SK-N-SH (cell line): ENCODE data around the gene CDC42. TPM values are rescaled to one million over a fixed set of nuclear protein-coding genes. Genes with fewer than 3 reads are reported as not detected.

Source experiments
- CTCF ChIA-PET: fragments of 300-600, 350-600 bp; formaldehyde crosslinking; extraction: SDS; loops from one replicate; lab custom pipeline; 2021; lab: Yijun Ruan, JAX
- POLR2A ChIA-PET: fragments of 350-600 bp; sonication (Branson Sonifier 250); formaldehyde crosslinking; extraction: SDS; loops from one replicate; lab custom pipeline; 2020; ENCODE audit warnings: antibody characterized with exemption, inconsistent platforms; lab: Yijun Ruan, JAX
- DNase-seq: peaks from one replicate; pipeline ENCODE4 v3.0.0; 2012
- H2AFZ ChIP-seq: fragments of 200-600 bp; sonication (generic); 2 replicates; pipeline ENCODE4 v1.8.1; 2016; ENCODE audit warnings: antibody characterized with exemption, mild to moderate bottlenecking, low read depth
- H3F3A ChIP-seq: fragments of 200-600 bp; sonication (generic); replicated peaks from 2 replicates; pipeline ENCODE3; 2016; ENCODE audit warnings: antibody characterized with exemption, mild to moderate bottlenecking; ENCODE audit not compliant: insufficient read depth
- H3K27ac ChIP-seq, 2 experiments: fragments of 200-500 bp in 1 of 2; fragments of 200-600 bp in 1 of 2; sonication (Bioruptor generic) in 1 of 2; sonication (generic), shearing (Covaris generic) in 1 of 2; 2 replicates each; pipeline versions ENCODE4 v1.5.1 to v1.6.1; 2014 to 2016; ENCODE audit warnings: low read depth in 2 of 2, inconsistent platforms in 1 of 2, low read length in 1 of 2, mild to moderate bottlenecking in 1 of 2, mixed read lengths in 1 of 2
- H3K27me3 ChIP-seq: fragments of 200-600 bp; sonication (generic), shearing (Covaris generic); 2 replicates; pipeline ENCODE4 v1.6.1; 2016; ENCODE audit warnings: mixed run types; ENCODE audit not compliant: insufficient read depth
- H3K36me3 ChIP-seq, 2 experiments: fragments of 200-500 bp in 1 of 2; fragments of 200-600 bp in 1 of 2; sonication (Bioruptor generic) in 1 of 2; sonication (generic) in 1 of 2; replicated peaks in 1 of 2; 2 replicates each; pipeline versions ENCODE3 to v1.5.1; 2014 to 2016; ENCODE audit warnings: low read length in 1 of 2, mild to moderate bottlenecking in 1 of 2; ENCODE audit not compliant: insufficient read depth in 2 of 2, control insufficient read depth in 1 of 2
- H3K4me1 ChIP-seq, 2 experiments: fragments of 200-500 bp in 1 of 2; fragments of 200-600 bp in 1 of 2; sonication (Bioruptor generic) in 1 of 2; sonication (generic), shearing (Covaris generic) in 1 of 2; 2 replicates each; pipeline versions ENCODE4 v1.5.1 to v1.6.1; 2014 to 2016; ENCODE audit warnings: low read depth in 1 of 2, low read length in 1 of 2, mixed run types in 1 of 2; ENCODE audit not compliant: insufficient read depth in 2 of 2, control insufficient read depth in 1 of 2
- H3K4me2 ChIP-seq: fragments of 200-600 bp; sonication (generic), shearing (Covaris generic); 2 replicates; pipeline ENCODE4 v1.6.1; 2017; ENCODE audit warnings: mixed run types
- H3K4me3 ChIP-seq, 2 experiments: fragments of 200-500 bp in 1 of 2; fragments of 200-600 bp in 1 of 2; sonication (Bioruptor generic) in 1 of 2; sonication (generic), shearing (Covaris generic) in 1 of 2; 2 replicates each; pipeline versions ENCODE4 v1.5.1 to v1.8.1; 2014 to 2016; ENCODE audit warnings: low read depth in 2 of 2, inconsistent platforms in 1 of 2, low read length in 1 of 2, mild to moderate bottlenecking in 1 of 2, mixed read lengths in 1 of 2, moderate library complexity in 1 of 2
- H3K79me2 ChIP-seq: fragments of 200-600 bp; sonication (generic); 2 replicates; pipeline ENCODE4 v1.8.1; 2017; ENCODE audit warnings: mild to moderate bottlenecking; ENCODE audit not compliant: insufficient read depth
- H3K9ac ChIP-seq: fragments of 200-600 bp; sonication (generic); 2 replicates; pipeline ENCODE4 v1.6.1; 2017; ENCODE audit warnings: mixed run types
- H3K9me2 ChIP-seq: fragments of 200-600 bp; sonication (generic); 2 replicates; pipeline ENCODE4 v1.6.1; 2017; ENCODE audit warnings: mixed run types
- H3K9me3 ChIP-seq: fragments of 200-600 bp; sonication (generic); 2 replicates; pipeline ENCODE4 v1.6.1; 2017; ENCODE audit warnings: mixed run types, mild to moderate bottlenecking, moderate library complexity
- H4K20me1 ChIP-seq: fragments of 200-600 bp; sonication (generic); 2 replicates; pipeline ENCODE4 v1.6.1; 2017; ENCODE audit warnings: mild to moderate bottlenecking, mixed run types; ENCODE audit not compliant: insufficient read depth
- GATA2 ChIP-seq: sonication (generic); formaldehyde crosslinking; IDR thresholded peaks from 2 replicates; pipeline ENCODE4 v1.5.0; 2020; ENCODE audit warnings: mild to moderate bottlenecking, missing genetic modification reagents
- MXI1 ChIP-seq: IDR thresholded peaks from 2 replicates; pipeline ENCODE4 v1.6.1; 2012; ENCODE audit warnings: mild to moderate bottlenecking, low read depth, low read length, improper control_type of control experiment
- REST ChIP-seq: IDR thresholded peaks from 2 replicates; pipeline ENCODE4 v1.6.1; 2012; ENCODE audit warnings: mild to moderate bottlenecking, low read depth, low read length, moderate library complexity
- TEAD4 ChIP-seq: IDR thresholded peaks from 2 replicates; pipeline ENCODE4 v1.4.0; 2012; ENCODE audit warnings: mild to moderate bottlenecking, borderline replicate concordance; ENCODE audit not compliant: insufficient read depth
- YY1 ChIP-seq: IDR thresholded peaks from 2 replicates; pipeline ENCODE4 v1.4.0; 2012; ENCODE audit warnings: low read depth, mild to moderate bottlenecking
- WGBS: methylation state at CpG from one replicate; pipeline ENCODE4 v1.1.6; 2017; ENCODE audit warnings: low lambda C conversion rate; 5-methylcytosine and 5-hydroxymethylcytosine counted together
- polyA plus RNA-seq, 3 experiments: library from polyadenylated mRNA; depleted of rRNA; stranded (reverse); fragments of >200 nt; gene quantifications; 2 replicates each; pipeline ENCODE4 v1.2.3, GENCODE V29; 2012
- TF ChIP-seq, protein P1 (sequence below): fragments of 150-350 bp; IDR thresholded peaks from 2 replicates; pipeline ENCODE4 v1.6.1; 2017; ENCODE audit warnings: antibody characterized with exemption, low read length, low read depth, borderline replicate concordance

The CDC42 gene
- polyA plus RNA-seq, 1 of the 3 experiments (the other 2 are of a cell fraction): 113 TPM

GRCh38 chr1:22107126-22107525 lies 54.6 kb downstream of the CDC42 start (continued):
- no peak for TF ChIP-seq TEAD4

DNA sequence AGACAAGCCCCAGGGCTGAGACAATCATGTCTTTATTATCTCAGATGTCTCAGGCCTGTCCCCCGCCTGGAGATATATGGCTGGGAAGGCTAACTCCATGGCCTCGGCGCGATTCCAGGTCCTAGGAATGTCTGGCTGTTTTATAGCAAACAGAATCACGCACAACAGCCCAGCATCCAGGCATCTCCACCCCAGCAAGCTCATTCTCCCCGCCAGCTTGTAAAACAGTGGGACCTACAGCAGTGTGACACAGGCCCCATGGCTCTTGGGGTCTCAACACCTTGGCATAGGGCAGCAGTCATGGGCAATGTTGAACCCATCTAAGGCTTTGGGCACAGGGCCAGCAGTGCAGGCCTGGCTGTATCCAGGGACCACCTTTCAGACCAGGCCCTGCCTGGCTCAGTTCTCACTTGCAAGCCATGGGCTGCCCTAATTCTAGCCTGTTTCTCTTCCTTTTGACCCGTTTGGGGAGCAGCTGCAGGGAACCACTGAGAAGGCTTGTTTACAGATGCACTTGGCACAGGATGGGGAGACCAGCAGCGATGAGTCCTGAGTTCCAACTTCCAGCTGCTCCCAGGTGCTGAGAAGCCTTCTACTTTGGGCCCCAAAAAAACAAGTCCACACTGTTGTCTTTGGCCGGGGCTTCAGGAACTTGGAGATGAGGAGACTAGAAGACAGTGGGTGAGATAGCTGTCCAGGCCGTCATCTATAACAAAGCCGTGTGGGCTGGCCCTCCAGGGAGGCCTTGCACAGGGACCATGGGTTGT lies 56.0 kb downstream of the CDC42 start:
- no peaks in the 10 kb centered on the region for H3K9me3 ChIP-seq
- H3K4me2 ChIP-seq: no peak overlapping the region
- POLR2A ChIA-PET: interaction anchor here (1.7 kb wide), 1 partner anchor 56 kb away, joined by 3 read pairs; the partner anchor contains the start of gene CDC42
- H3K79me2 ChIP-seq: peaks cover 78% of the 10 kb centered on the region
- TF ChIP-seq MXI1 (no peak), YY1 (no peak), REST (no peak), GATA2 (CRISPR knock-in tag) (peak; percentile 24; the same call in 1 of the 2 replicates)
- CTCF ChIA-PET: interaction anchor here (0.6 to 8.2 kb wide), 10 partner anchors 9 to 534 kb away, joined by 3 to 82 read pairs (median 4); no protein-coding TSS in a partner anchor
- H3K27me3 ChIP-seq: no peaks in the 10 kb centered on the region
- no peak overlapping the region for H2AFZ ChIP-seq
- peaks cover 16% of the 10 kb centered on the region for H3F3A ChIP-seq
- 87% methylated on average over 10 of the region's 11 CpGs for WGBS
- H3K4me3 ChIP-seq: no peak overlapping the region
- peaks cover 100% of the 10 kb centered on the region for H4K20me1 ChIP-seq
- peak; percentile 57 for DNase-seq
- H3K27ac ChIP-seq: peak overlapping the region in 1 of 2 experiments; percentile 64; a peak in 2 of 4 replicates
- no peak overlapping the region for H3K9ac ChIP-seq
- H3K4me1 ChIP-seq: peaks cover 18 to 44% of the 10 kb centered on the region in 2 experiments
- H3K9me2 ChIP-seq: no peaks in the 10 kb centered on the region
- peaks cover 26 to 40% of the 10 kb centered on the region in 2 experiments for H3K36me3 ChIP-seq

- H3K79me2 ChIP-seq: peaks cover 67% of the 10 kb centered on the region
- peaks cover 2% of the 10 kb centered on the region for H3F3A ChIP-seq
- H3K36me3 ChIP-seq: peaks cover 23 to 34% of the 10 kb centered on the region in 2 experiments
- CTCF ChIA-PET: interaction anchor here (1.0 to 8.2 kb wide), 4 partner anchors 24 to 306 kb away, joined by 3 to 82 read pairs (median 26); no protein-coding TSS in a partner anchor
- H3K27me3 ChIP-seq: no peaks in the 10 kb centered on the region
- no peak overlapping the region for H3K4me3 ChIP-seq
- peaks cover 100% of the 10 kb centered on the region for H4K20me1 ChIP-seq
- DNase-seq: no peak
- TF ChIP-seq, protein P1, sequence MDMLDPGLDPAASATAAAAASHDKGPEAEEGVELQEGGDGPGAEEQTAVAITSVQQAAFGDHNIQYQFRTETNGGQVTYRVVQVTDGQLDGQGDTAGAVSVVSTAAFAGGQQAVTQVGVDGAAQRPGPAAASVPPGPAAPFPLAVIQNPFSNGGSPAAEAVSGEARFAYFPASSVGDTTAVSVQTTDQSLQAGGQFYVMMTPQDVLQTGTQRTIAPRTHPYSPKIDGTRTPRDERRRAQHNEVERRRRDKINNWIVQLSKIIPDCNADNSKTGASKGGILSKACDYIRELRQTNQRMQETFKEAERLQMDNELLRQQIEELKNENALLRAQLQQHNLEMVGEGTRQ: no peak
- TF ChIP-seq, all 33 proteins: peak for 0
- WGBS: 98% methylated on average over 3 of the region's 3 CpGs
- Histone ChIP-seq H3K9me2 (no peaks in the 10 kb centered on the region), H2AFZ (no peak overlapping the region), H3K4me1 (peaks cover 18 to 57% of the 10 kb centered on the region in 2 experiments), H3K9ac (no peak overlapping the region), H3K9me3 (no peaks in the 10 kb centered on the region), H3K27ac (peak overlapping the region in 1 of 2 experiments; percentile 64; a peak in 1 of 4 replicates), H3K4me2 (no peak overlapping the region)
- POLR2A ChIA-PET: no interaction called here
Observed at GRCh38 chr1:22110016-22110415, 57.5 kb downstream of the CDC42 start.
